GM18861 (cell line): ENCODE data around the gene FBXW2.

ENCODE experiments used
- ATAC-seq: cut with Tn5 transposase; IDR thresholded peaks from one replicate; pipeline ENCODE4 v1.9.1; 2021; ENCODE audit not compliant: unreplicated experiment

FBXW2 gene

GRCh38 chr9:120716483-120716882 is 76.7 kb downstream of the FBXW2 start:
- ATAC-seq: no peak

- no peak for ATAC-seq
Measured at GRCh38 chr9:120715389-120715924, 77.8 kb downstream of the FBXW2 start.

GRCh38 chr9:120714846-120715388 is 78.3 kb downstream of the FBXW2 start:
- no peak for ATAC-seq

GRCh38 chr9:120714088-120714845 is 78.9 kb downstream of the FBXW2 start, which contains the start of gene MEGF9:
Gene MEGF9 (minus strand): TSS chr9:120714470. CDS start chr9:120714358, 112 bp downstream.
- ATAC-seq: peak; percentile 87

- no peak for ATAC-seq
Measured at GRCh38 chr9:120713257-120714087, 79.7 kb downstream of the FBXW2 start.

GRCh38 chr9:120712539-120713031 is 80.6 kb downstream of the FBXW2 start:
- no peak for ATAC-seq

GRCh38 chr9:120711841-120712538 is 81.2 kb downstream of the FBXW2 start:
- ATAC-seq: no peak

- no peak for ATAC-seq
Measured at GRCh38 chr9:120711354-120711753, 81.9 kb downstream of the FBXW2 start.

- no peak for ATAC-seq
Measured at GRCh38 chr9:120710110-120710981, 82.9 kb downstream of the FBXW2 start.

- no peak for ATAC-seq
Measured at GRCh38 chr9:120708526-120709224, 84.5 kb downstream of the FBXW2 start.

- no peak for ATAC-seq
Measured at GRCh38 chr9:120707170-120707569, 86.0 kb downstream of the FBXW2 start.
